Measurements from ENCODE around the gene FRMD4A. TPM values are rescaled to one million over a fixed set of nuclear protein-coding genes. Genes with fewer than 3 reads are reported as not detected.

Gene FRMD4A
- total RNA-seq, 1 donor from 2014 or later, result 236 TPM

DNA sequence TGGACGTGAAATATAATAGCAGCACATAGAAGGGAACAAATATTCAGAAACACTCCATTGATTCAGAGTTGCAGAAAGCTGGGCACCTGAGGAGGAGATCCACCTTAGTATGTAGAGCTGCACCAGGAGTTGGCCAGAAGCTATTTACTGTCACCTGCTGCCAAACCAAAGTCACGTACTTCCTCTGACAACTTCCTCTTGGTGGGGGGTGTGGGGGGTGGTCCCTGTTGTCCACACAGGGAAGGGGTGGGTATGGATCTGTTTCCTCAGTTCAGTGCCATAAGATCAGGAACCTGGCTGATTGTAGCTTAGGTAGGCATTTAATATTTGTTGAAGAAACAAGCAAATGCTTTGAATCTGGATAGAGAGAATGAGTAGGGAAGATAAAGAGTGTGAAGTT lies 264.6 kb downstream of the FRMD4A start:
- H3K4me1 Mint-ChIP-seq (ENCODE audit: unreplicated experiment), result peaks cover 30% of the 10 kb centered on the region
- no peak for DNase-seq (ENCODE audit: extremely low spot score, unreplicated experiment)
- H3K9me3 Mint-ChIP-seq (ENCODE audit: unreplicated experiment), result peaks cover 4% of the 10 kb centered on the region
- no peaks in the 10 kb centered on the region for H3K27me3 Mint-ChIP-seq (ENCODE audit: unreplicated experiment)
- peaks cover 29% of the 10 kb centered on the region for H3K36me3 Mint-ChIP-seq (ENCODE audit: unreplicated experiment)
- H3K4me3 Mint-ChIP-seq (ENCODE audit: unreplicated experiment), result no peak overlapping the region
- TF ChIP-seq, protein P1, sequence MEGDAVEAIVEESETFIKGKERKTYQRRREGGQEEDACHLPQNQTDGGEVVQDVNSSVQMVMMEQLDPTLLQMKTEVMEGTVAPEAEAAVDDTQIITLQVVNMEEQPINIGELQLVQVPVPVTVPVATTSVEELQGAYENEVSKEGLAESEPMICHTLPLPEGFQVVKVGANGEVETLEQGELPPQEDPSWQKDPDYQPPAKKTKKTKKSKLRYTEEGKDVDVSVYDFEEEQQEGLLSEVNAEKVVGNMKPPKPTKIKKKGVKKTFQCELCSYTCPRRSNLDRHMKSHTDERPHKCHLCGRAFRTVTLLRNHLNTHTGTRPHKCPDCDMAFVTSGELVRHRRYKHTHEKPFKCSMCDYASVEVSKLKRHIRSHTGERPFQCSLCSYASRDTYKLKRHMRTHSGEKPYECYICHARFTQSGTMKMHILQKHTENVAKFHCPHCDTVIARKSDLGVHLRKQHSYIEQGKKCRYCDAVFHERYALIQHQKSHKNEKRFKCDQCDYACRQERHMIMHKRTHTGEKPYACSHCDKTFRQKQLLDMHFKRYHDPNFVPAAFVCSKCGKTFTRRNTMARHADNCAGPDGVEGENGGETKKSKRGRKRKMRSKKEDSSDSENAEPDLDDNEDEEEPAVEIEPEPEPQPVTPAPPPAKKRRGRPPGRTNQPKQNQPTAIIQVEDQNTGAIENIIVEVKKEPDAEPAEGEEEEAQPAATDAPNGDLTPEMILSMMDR (IDR thresholded peaks at IDR 0.05), result no peak
- no peak overlapping the region for H3K27ac Mint-ChIP-seq (ENCODE audit: unreplicated experiment)

- peaks cover 21% of the 10 kb centered on the region for H3K36me3 Mint-ChIP-seq (ENCODE audit: unreplicated experiment)
- TF ChIP-seq, protein P1 (IDR thresholded peaks at IDR 0.05), result no peak
- no peak overlapping the region for H3K4me3 Mint-ChIP-seq (ENCODE audit: unreplicated experiment)
- H3K27me3 Mint-ChIP-seq (ENCODE audit: unreplicated experiment), result no peaks in the 10 kb centered on the region
- no peak for DNase-seq (ENCODE audit: extremely low spot score, unreplicated experiment)
- H3K27ac Mint-ChIP-seq (ENCODE audit: unreplicated experiment), result peak overlapping the region; percentile 81
- peaks cover 34% of the 10 kb centered on the region for H3K4me1 Mint-ChIP-seq (ENCODE audit: unreplicated experiment)
- H3K9me3 Mint-ChIP-seq (ENCODE audit: unreplicated experiment), result peaks cover 4% of the 10 kb centered on the region
These were observed 267.0 kb downstream of the FRMD4A start for GRCh38 chr10:14063531-14064285.

- Mint-ChIP-seq H3K9me3 (ENCODE audit: unreplicated experiment) (peaks cover 4% of the 10 kb centered on the region), H3K4me3 (ENCODE audit: unreplicated experiment) (no peak overlapping the region), H3K27me3 (ENCODE audit: unreplicated experiment) (no peaks in the 10 kb centered on the region), H3K27ac (ENCODE audit: unreplicated experiment) (peak overlapping the region; percentile 81), H3K4me1 (ENCODE audit: unreplicated experiment) (peaks cover 34% of the 10 kb centered on the region), H3K36me3 (ENCODE audit: unreplicated experiment) (peaks cover 19% of the 10 kb centered on the region)
- TF ChIP-seq, protein P1 (IDR thresholded peaks at IDR 0.05), result no peak
- DNase-seq (ENCODE audit: extremely low spot score, unreplicated experiment), result no peak
These were observed 268.0 kb downstream of the FRMD4A start for GRCh38 chr10:14062528-14063260.

DNA sequence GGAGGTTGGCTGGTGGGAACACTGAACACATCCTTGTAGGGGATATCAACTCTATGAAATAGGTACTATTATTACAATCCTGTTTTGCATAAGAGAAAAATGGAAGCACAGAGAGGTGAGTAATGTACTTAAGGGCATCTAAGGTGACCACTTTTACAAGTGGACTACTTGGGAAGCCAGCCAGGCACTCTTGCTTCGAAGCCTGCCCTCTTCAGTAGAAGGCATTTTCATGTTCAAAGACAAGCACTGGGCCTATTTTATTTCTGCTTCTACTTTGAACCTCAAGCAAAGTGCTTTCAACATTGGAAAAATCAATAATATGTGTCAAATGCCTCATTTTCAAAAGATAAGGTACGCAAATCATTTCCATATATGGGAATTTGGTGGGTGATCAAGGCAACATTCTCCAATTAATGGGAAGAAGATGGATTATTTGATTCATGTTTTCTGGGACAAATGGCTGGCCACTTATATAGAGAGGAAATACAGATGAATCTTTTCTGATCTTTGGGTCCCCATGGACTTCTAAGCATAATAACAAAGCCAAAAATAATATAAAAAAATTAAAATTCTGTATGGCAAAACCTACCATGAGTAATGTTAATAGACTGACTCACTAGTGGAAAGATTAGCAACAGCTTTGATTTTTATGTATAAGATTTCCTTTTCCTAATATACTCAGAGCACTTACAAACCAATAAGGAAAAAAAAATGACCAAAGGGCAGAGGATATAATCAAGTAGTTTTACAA lies 270.2 kb downstream of the FRMD4A start:
- DNase-seq (ENCODE audit: extremely low spot score, unreplicated experiment), result no peak
- TF ChIP-seq, protein P1 (IDR thresholded peaks at IDR 0.05), result no peak
- Mint-ChIP-seq H3K4me3 (ENCODE audit: unreplicated experiment) (no peak overlapping the region), H3K27ac (ENCODE audit: unreplicated experiment) (no peak overlapping the region), H3K9me3 (ENCODE audit: unreplicated experiment) (no peaks in the 10 kb centered on the region), H3K4me1 (ENCODE audit: unreplicated experiment) (peaks cover 46% of the 10 kb centered on the region), H3K27me3 (ENCODE audit: unreplicated experiment) (no peaks in the 10 kb centered on the region), H3K36me3 (ENCODE audit: unreplicated experiment) (peaks cover 18% of the 10 kb centered on the region)

All from osteocyte (in vitro differentiated cells).